WERI-Rb-1 (cell line): ENCODE results near the gene SHISA6.
"Not testable (repeated sequence)": the region's sequence is repeated elsewhere in the genome, so short reads cannot be mapped to it uniquely, and the experiment has no call there.

Experiments
- DNase-seq: peaks from one replicate; pipeline ENCODE4 v3.0.0-alpha.2; 2020
- H3K27ac ChIP-seq: fragments of 250-450 bp; sonication (Bioruptor Pico); 2 replicates; pipeline ENCODE4 v1.5.1; 2020; ENCODE audit warnings: mild to moderate bottlenecking, moderate library complexity
- H3K27me3 ChIP-seq: fragments of 250-450 bp; sonication (Bioruptor Pico); 2 replicates; pipeline ENCODE4 v1.5.1; 2021; ENCODE audit warnings: mild to moderate bottlenecking, low read depth, moderate library complexity; ENCODE audit not compliant: insufficient read depth, severe bottlenecking
- H3K36me3 ChIP-seq: fragments of 250-450 bp; sonication (Bioruptor Pico); 2 replicates; pipeline ENCODE4 v1.5.1; 2020; ENCODE audit warnings: mild to moderate bottlenecking, moderate library complexity
- H3K4me3 ChIP-seq: 2 replicates; pipeline ENCODE4 v1.5.1; 2011; ENCODE audit warnings: low read depth, mild to moderate bottlenecking, control low read depth, low read length
- H3K9me3 ChIP-seq: fragments of 250-450 bp; sonication (Bioruptor Pico); 2 replicates; pipeline ENCODE4 v1.5.1; 2021; ENCODE audit warnings: mild to moderate bottlenecking, moderate library complexity; ENCODE audit not compliant: severe bottlenecking
- TF ChIP-seq, protein P1 (sequence below): IDR thresholded peaks from 2 replicates; pipeline ENCODE4 v1.5.1; 2011; ENCODE audit warnings: low read depth, mild to moderate bottlenecking, control low read depth, inconsistent platforms, low read length

Gene SHISA6

GRCh38 chr17:11303773-11304394 is 62.9 kb downstream of the SHISA6 start:
- Histone ChIP-seq H3K27ac (no peak overlapping the region), H3K27me3 (peaks cover 7% of the 10 kb centered on the region), H3K4me3 (no peak overlapping the region), H3K36me3 (no peaks in the 10 kb centered on the region), H3K9me3 (no peaks in the 10 kb centered on the region)
- TF ChIP-seq, protein P1, sequence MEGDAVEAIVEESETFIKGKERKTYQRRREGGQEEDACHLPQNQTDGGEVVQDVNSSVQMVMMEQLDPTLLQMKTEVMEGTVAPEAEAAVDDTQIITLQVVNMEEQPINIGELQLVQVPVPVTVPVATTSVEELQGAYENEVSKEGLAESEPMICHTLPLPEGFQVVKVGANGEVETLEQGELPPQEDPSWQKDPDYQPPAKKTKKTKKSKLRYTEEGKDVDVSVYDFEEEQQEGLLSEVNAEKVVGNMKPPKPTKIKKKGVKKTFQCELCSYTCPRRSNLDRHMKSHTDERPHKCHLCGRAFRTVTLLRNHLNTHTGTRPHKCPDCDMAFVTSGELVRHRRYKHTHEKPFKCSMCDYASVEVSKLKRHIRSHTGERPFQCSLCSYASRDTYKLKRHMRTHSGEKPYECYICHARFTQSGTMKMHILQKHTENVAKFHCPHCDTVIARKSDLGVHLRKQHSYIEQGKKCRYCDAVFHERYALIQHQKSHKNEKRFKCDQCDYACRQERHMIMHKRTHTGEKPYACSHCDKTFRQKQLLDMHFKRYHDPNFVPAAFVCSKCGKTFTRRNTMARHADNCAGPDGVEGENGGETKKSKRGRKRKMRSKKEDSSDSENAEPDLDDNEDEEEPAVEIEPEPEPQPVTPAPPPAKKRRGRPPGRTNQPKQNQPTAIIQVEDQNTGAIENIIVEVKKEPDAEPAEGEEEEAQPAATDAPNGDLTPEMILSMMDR: no peak
- no peak for DNase-seq

DNA sequence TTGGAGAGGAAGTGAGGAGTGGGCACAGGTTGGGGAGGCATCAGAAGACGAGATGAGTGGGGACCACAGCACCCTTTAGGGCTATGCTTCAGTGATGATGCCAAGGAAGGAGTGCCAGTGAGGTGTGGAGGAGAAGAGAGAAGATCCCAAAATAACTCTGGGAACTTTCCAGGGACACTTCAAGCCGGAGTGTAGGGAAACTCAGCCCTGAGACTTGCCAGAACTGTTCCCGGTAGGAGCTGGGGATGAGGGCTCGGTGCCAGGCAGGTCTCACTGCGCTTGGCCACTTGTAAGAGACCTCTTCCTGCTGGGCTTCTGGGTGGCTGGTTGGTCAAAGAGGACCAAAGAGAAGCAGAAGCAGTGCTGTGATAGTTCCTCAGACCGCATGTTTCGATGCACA is 63.6 kb downstream of the SHISA6 start:
- Histone ChIP-seq H3K27me3 (peaks cover 9% of the 10 kb centered on the region), H3K27ac (no peak overlapping the region), H3K36me3 (no peaks in the 10 kb centered on the region), H3K4me3 (no peak overlapping the region), H3K9me3 (no peaks in the 10 kb centered on the region)
- TF ChIP-seq, protein P1: no peak
- no peak for DNase-seq

- TF ChIP-seq, protein P1: no peak
- DNase-seq: no peak
- H3K27me3 ChIP-seq: peaks cover 7% of the 10 kb centered on the region
- H3K27ac ChIP-seq: no peak overlapping the region
- H3K9me3 ChIP-seq: no peaks in the 10 kb centered on the region
- no peaks in the 10 kb centered on the region for H3K36me3 ChIP-seq
- H3K4me3 ChIP-seq: no peak overlapping the region
These were observed 64.5 kb downstream of the SHISA6 start for GRCh38 chr17:11305524-11305923.

DNA sequence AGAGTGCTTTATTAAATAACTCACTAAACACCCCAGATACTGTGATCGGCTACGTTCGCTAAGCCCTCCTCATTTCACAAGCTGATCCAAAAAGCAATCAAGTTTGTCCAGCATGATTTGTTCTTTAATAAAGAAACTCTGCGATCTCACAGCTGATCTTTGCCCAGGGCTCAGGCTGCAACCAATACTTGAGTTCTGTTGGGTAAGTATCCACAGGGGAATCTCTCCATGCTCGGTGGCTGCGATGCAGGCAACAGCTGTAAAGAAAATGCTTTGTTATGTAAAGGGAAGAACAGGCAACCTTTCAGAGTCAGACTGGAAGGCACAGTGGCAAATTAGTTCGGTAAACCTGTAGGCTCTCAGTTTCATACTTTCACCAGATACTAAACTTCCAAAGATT is 67.5 kb downstream of the SHISA6 start:
- Histone ChIP-seq H3K4me3 (no peak overlapping the region), H3K36me3 (no peaks in the 10 kb centered on the region), H3K27ac (no peak overlapping the region), H3K9me3 (no peaks in the 10 kb centered on the region), H3K27me3 (peaks cover 7% of the 10 kb centered on the region)
- DNase-seq: no peak
- TF ChIP-seq, protein P1: no peak

- Histone ChIP-seq H3K27me3 (peaks cover 5% of the 10 kb centered on the region), H3K36me3 (no peaks in the 10 kb centered on the region), H3K27ac (no peak overlapping the region), H3K9me3 (no peaks in the 10 kb centered on the region), H3K4me3 (no peak overlapping the region)
- TF ChIP-seq, protein P1: no peak
- DNase-seq: no peak
These were observed 68.0 kb downstream of the SHISA6 start for GRCh38 chr17:11309033-11309432.

GRCh38 chr17:11309850-11310249 is 68.8 kb downstream of the SHISA6 start:
- Histone ChIP-seq H3K4me3 (no peak overlapping the region), H3K36me3 (no peaks in the 10 kb centered on the region), H3K9me3 (no peaks in the 10 kb centered on the region), H3K27ac (no peak overlapping the region), H3K27me3 (peaks cover 5% of the 10 kb centered on the region)
- DNase-seq: no peak
- TF ChIP-seq, protein P1: no peak

DNA sequence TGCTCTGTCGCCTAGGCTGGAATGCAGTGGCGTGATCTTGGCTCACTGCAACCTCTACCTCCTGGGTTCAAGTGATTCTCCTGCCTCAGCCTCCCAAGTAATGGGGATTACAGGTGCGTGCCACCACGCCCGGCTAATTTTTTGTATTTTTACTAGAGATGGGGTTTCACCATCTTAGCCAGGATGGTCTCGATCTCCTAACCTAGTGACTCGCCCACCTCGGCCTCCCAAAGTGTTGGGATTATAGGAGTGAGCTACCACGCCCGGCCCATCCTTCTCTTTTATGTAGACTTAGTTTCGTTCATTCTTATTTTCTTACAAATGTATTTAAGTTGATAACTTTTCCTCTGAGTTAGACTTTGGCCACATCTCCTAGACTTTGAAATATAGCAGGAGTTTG is 75.4 kb downstream of the SHISA6 start:
- H3K36me3 ChIP-seq, H3K27me3 ChIP-seq, DNase-seq, H3K4me3 ChIP-seq, H3K27ac ChIP-seq, H3K9me3 ChIP-seq: not testable (repeated sequence)
